Epithelial cell of proximal tubule (primary cell): ENCODE results near the gene SP2. TPM values are rescaled to one million over a fixed set of nuclear protein-coding genes. Genes with fewer than 3 reads are reported as not detected.

Source experiments
- DNase-seq: peaks from one replicate; pipeline ENCODE4 v3.0.0-alpha.2; 2011; ENCODE audit warnings: low read depth
- H3K4me3 ChIP-seq: 2 replicates; pipeline ENCODE4 v1.5.1; 2011; ENCODE audit warnings: low read depth, mild to moderate bottlenecking, low read length
- CTCF ChIP-seq: conservative IDR thresholded peaks from 2 replicates; pipeline ENCODE4 v1.5.1; 2012; ENCODE audit warnings: low read depth, mild to moderate bottlenecking, low read length
- total RNA-seq: library from RNA; depleted of rRNA; stranded (reverse); fragments of >200 nt; gene quantifications from 2 replicates; pipeline ENCODE4 v1.2.3, GENCODE V29; 2015

The SP2 gene
- total RNA-seq, result 2.1 and 5.4 TPM in 2 replicates

- no peak for TF ChIP-seq CTCF
- H3K4me3 ChIP-seq, result peak within 1 kb of the TSS; percentile 97
- DNase-seq, result peak; percentile 100
Measured at GRCh38 chr17:47895856-47896671, at the start of gene SP2. SP2 (plus strand) TSS chr17:47896236; CDS start chr17:47896287, 51 bp downstream.

- no peak for DNase-seq
- H3K4me3 ChIP-seq, result no peak overlapping the region
- no peak for TF ChIP-seq CTCF
Measured at GRCh38 chr17:47846716-47847340, 49.2 kb upstream of the SP2 start.

DNA sequence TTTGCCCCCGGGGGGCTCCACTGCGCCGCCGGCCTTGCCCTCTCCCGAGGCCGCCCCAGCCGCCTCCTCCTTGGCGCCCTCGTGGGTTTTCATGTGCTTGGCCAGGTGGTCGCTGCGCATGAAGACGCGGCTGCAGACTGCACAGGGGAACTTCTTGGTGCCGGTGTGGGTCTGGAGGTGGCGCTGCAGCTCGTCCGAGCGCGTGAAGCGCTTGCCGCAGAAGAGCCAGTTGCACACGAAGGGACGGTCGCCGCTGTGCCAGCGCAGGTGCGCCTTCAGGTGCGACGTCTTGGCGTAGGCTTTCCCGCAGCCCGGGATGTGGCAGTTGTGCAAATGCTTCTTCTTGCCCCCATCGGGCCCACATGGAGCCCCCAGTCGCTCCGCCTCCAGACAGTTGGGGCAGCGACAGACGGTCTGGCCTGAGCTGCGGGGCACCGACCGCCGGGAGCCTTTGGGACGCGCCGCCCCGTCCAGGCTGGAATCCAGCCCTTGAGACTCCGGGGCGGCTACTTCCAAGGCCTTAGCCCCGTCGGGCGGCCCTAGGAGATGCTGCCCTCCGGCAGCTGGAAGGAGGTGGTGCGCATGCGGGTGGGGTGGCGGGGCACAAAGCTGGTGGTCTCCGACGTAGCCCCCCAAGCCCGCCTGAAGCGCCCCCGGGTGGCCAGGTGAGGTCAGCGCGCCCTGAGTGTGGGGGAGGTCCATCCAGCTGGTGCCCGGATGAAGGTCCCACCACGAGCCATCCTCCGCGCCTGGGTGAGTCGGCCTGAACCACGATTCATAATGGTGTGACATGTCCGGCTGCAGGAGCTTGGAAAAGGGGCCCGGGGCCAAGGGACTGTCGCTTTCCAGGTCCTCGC, 48.5 kb upstream of the SP2 start:
- no peak overlapping the region for H3K4me3 ChIP-seq
- peak; percentile 43 for TF ChIP-seq CTCF
- DNase-seq, result no peak

- no peak for DNase-seq
- no peak overlapping the region for H3K4me3 ChIP-seq
- no peak for TF ChIP-seq CTCF
Measured at GRCh38 chr17:47848198-47848513, 47.9 kb upstream of the SP2 start.

DNA sequence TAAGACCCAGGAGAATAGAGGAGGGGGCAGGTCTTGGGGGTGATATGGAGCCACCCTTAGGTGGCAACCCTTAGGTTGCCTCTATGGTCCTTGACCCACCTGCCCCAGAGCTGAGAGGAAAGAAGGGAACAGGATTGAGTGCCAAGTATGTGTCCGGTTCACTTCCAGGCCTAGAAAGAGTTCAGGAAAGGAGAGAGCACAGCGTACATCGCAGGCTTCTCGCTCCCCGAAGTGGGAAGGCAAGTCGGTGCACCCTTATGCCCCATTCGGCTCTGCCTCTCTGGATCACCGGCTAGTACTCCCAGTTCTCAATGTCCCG, 45.7 kb upstream of the SP2 start:
- H3K4me3 ChIP-seq, result peak overlapping the region; percentile 56
- TF ChIP-seq CTCF, result no peak
- DNase-seq, result no peak

- peak; percentile 28 for TF ChIP-seq CTCF
- no peak for DNase-seq
- peak within 1 kb of the TSS; percentile 56 for H3K4me3 ChIP-seq
Measured at GRCh38 chr17:47850692-47851573, 45.1 kb upstream of the SP2 start, which contains the start of gene SP6. SP6 (minus strand) TSS chr17:47851163; CDS start chr17:47848429, 2,734 bp downstream.
